MV-4-11 (cell line): ENCODE results near the gene OR5H14.
"Not testable (repeated sequence)": the region's sequence is repeated elsewhere in the genome, so short reads cannot be mapped to it uniquely, and the experiment has no call there.

Experiments used
- DNase-seq: peaks from one replicate; lab custom pipeline; 2025; lab: John Stamatoyannopoulos, UW

The OR5H14 gene

DNA sequence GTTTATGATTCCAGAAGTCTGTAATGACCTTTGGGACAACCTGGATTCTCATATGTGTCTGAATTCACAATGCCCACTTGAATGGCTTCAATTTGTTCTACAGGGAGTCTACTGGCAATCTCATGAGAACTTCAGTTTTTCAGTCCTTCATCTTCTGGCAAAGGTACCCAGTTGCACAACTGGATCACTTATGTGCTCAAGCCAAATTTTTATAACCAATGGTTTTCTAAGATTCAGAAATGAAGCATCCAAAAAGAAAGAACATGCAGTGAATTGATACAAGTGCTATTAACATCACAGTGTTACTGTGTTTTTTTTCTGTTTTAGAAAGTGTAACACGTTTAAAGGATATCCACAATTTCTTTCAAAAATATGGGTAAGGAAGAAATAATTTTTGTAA is at the start of gene OR5H14:
TSS of gene OR5H14 (plus strand) at position 301 of the 400 bp plus-strand sequence. CDS start 1,907 bp downstream, outside the sequence.
- DNase-seq = no peak

DNA sequence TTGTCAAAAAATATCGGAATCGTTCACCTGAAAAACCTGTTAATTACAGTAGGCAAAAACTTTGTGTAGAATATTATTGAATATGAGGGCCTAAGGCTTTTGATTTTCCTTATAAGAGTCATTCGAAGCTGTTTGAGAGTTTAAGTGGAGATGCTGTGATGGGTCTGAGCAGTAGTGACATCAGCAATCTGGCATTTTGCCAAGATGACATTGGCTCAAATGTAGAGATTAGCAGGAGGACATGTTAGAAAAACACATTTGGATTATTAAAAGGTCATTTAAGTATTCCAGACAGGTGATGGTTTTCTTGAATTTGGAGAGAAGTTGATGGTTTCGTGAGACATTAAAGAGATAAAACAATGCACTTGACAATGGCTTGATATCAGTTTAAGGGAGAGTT is 47.4 kb upstream of the OR5H14 start:
- DNase-seq = no peak

DNA sequence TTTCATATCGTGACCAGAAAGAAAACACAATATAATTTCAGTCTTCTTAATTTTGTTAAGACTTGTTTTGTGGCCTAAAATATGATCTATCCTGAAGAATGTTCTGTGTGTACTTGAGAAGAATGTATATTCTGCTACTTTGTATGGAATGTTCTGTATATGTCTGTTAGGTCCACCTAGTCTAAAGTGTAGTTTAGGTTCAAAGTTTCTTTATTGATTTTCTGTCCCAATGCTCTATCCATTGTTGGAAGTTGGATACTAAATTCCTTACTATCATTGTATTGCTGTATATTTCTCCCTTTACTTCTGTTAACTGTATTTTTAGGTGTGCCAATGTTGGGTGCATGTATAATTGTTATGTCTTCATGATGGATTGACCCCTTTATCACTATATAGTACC is 39.1 kb upstream of the OR5H14 start:
- DNase-seq = no peak

DNA sequence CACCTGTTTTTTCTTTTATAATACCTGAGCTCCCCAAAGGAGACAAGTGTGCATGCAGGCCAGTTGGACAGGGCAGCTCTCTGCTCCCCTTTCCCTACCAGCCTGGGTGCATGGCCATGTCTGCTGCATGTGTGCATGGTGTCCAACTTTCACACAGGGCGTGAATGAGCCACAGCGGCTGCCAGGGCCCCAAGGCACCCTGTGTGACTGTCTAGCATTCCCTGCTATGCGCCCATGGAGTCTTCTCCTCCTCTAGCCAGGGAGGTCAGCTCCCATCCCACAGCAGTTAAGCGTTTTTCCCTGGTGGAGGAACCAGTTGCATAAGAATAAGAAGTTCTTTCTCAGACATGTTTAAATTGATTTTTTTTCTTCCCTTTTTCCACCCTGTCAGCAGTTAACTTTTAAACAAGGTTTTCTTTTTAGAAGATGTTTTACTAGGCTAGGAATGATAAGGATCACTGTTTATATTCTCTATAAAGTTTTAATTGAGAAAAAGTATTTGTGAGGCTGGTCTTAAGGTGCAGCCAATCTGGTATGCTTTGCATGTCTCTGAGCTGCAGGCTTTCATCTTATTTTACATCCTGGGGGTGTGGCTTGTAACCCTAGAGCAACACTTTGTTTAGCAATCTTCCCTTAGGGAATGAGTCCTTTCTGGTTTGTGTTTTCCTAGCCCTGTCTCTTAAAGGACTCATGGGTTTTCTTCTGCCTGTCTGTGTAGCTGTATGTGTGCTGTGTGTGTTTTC is 37.3 kb upstream of the OR5H14 start:
- no peak for DNase-seq

DNA sequence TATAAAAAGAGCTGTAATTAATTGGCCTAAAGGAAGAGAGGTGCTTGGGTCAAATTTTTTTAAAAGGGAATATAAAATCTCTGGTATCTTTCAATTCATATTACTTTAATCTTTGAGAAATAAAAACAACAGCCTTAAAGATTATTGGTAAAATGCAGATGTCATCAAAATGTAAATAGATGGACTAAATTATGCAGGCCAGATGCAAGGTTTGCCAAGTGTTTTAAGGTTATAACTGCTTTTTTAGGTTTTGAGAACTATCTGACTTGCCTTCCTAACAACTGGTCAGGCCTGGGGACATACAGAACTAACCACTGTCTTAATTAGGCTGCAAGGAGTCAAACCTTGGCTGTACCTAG is 36.8 kb upstream of the OR5H14 start:
- DNase-seq = no peak

DNA sequence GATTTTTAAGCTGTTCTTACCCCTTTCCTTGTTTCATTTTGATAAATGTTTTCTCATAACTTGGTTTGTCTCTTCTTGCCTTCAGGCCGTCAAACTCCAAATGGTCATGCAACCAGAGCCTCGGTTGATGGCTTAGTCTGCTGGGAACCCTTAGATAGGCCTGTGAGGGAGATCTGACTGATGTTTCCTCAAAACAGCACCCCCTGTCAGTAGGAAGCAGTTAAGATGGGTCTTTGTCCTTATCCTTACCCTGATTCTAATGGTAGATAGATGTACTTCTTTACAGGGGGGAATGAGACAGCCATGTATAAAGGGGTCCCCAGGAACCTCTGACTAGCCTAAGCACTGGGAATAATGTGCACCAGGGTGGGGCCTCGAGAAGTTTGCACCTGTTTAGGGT is 33.0 kb upstream of the OR5H14 start:
- no peak for DNase-seq

DNA sequence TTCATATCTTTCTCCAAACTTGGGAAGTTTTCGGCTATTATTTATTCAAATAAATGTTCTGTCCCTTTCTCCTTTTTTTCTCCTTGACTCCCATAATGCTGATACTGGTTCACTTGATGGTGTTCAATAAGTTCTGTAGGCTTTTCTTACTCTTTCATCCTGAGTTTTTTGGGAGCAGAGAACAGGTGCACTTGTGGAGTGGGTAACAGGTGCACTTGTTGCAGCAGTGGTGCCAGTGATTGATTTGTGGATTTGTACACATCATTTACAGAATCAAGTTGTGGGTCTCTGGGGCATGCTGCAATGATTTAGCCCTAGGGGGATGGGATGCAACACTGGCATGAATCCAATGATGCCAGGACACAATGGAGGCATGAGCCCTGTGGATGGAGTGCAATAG is 31.6 kb upstream of the OR5H14 start:
- DNase-seq = no peak

DNA sequence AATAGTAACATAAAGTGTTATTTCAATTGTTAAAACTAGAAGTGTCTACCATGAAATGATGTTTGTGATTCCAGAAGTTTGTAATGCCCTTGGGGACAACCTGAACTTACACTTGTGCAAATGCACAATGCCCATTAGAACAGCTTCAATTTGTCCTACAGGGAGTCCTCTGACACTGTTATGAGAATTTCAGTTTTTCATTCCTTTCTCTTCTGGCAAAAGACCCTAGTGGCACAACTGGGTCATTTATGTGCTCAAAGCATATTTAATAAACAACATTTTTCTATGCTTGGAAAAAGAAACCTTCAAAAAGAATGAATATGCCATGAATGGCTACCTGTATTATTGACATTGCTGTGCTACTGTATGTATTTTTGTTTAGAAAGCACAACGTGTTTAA is 16.9 kb upstream of the OR5H14 start, which contains the start of gene OR5H1:
TSS of gene OR5H1 (plus strand) at position 301 of the 400 bp plus-strand sequence. CDS start 1,977 bp downstream, outside the sequence.
- DNase-seq = no peak

DNA sequence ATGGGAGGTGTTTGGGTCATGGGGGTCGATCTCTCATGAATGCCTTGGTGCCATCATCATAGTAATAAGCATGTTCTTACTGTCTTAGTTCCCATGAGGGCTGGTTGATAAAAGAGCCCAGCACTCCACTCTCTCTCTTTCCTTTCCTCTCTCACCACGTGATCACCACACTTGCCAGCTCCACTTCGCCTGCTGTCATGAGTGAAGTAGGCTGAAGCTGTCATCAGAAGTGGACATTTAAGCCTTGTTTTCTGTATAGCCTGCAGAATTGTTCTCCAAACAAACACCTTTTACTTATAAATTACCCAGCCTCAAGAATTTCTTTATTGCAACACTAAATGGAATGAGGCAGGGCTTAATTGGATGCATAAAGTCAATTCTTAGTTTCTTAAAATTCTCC is 10.6 kb upstream of the OR5H14 start:
- DNase-seq = no peak

DNA sequence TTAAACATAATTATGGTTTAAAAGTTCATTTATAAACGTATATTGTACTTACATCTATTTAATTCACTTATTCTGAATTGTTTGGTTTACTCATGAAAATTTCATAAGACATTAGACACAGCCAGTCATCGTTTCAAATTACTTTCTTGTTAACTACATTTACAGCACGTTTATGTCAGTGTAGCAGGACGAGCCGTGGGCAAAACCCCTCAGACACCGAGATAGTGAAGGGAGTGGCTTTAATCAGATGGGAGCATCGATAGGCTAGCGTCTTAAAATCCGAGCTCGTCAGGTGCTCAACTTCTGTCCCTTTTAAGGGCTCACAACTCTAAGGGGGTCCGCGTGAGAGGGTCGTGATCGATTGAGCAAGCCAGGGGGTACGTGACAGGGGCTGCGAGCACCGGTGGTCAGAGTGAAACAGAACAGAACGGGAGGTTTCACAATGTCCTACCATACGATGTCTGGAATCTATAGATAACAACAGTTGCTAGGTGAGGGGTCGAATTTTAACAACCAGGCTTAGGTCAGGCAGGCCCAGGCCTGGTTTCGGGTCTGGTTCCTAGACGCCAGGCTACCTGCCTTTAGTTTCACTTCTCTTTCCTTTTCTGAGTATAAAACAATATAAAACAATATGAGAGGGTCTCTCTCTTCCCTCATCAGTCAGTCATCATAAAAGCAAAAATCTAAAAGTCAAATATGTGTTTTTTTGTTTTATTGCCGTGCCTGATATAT is 9.3 kb upstream of the OR5H14 start:
- DNase-seq = not testable (repeated sequence)

DNA sequence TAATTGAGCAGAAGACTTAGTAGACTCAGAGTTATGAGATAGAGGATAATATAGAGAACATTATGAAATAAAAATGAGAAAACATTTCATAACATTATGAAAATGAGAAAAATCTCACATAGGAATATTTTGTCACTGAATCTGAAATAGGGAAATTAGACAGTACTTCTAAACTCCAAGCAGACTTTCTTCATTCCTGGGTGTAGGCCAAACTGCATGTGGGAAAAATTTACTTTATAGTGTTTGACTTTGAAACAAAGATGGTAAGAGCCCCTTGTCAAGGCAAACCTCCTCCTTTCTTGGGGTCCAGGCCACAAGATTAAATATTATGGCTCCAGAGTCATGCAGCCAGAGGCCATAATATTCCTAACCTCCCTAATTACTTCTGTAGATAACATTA is 6.7 kb upstream of the OR5H14 start:
- DNase-seq = no peak

DNA sequence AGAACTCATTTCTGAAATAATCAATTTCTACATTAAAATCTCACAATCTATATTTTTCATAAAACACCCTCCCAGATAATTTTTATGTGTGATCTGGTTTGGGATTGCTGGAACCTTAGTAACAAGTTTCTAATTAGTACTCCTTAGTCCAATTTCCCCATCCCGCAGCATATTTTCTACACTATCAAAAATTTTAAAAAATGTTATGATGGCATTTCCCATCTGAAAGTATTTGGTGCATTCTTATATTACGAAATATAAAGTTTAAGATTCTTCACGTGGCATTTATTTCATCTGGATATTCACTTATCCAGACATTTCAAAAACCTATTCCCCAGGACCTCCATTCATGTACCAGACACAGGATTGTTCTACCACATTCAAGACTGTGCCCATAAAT is 1.5 kb downstream of the OR5H14 start:
- DNase-seq = no peak

DNA sequence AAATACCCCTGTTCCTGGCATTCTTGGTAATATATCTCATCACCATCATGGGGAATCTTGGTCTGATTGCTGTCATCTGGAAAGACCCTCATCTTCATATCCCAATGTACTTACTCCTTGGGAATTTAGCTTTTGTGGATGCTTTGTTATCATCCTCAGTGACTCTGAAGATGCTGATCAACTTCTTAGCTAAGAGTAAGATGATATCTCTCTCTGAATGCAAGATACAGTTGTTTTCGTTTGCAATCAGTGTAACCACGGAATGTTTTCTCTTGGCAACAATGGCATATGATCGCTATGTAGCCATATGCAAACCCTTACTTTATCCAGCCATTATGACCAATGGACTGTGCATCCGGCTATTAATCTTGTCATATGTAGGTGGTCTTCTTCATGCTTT is 2.2 kb downstream of the OR5H14 start:
- DNase-seq = not testable (repeated sequence)

DNA sequence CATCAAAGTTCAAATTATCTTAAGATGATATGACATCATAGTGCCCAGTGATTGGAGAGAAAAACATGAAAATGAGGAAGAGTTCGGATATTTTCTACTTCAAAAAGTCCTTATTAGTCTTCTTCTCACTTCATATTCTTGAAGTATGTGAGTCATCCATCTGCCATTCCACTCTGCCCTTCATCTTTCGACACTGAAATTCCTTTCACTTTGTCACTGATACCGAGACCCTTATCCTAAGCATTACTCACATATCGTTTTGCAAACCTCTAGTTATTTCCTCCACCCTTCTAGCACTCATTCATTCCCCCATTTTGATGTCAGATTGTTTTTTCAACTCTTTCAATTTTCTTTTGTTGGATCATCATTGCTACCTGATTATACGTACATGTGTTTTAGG is 4.0 kb downstream of the OR5H14 start:
- DNase-seq = no peak

DNA sequence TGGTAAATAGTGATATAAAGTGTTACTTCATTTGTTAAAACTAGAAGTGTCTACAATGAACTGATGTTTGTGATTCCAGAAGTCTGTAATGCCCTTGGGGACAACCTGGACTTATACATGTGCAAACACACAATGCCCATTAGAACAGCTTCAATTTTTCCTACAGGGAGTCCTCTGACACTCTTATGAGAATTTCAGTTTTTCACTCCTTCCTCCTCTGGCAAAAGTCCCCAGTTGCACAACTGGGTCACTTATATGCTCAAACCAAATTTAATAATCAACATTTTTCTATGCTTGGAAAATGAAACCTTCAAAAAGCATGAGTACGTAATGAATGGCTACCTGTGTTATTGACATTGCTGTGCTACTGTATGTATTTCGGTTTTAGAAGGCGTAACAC is 19.1 kb downstream of the OR5H14 start, which contains the start of gene OR5H15:
TSS of gene OR5H15 (plus strand) at position 301 of the 400 bp plus-strand sequence. CDS start 2,004 bp downstream, outside the sequence.
- DNase-seq = no peak

DNA sequence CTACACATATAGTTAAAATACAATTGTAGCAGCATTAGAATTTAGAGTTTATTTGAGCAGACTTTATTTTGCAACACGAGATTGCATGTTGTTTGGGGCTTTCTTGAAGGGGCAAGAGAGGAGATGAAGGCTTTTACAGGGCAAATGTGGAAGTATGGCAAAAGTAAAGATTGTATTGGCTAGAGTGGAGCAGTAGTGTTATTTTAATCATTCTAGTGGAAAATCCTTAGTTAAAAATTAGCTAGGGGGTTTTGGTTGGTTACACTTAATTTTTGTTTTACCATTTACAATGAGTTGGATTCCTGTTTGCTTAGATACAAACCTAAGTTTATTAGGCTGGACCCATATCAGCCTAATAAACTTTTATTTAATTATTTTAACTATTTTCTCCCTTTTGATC is 23.8 kb downstream of the OR5H14 start:
- DNase-seq = no peak

DNA sequence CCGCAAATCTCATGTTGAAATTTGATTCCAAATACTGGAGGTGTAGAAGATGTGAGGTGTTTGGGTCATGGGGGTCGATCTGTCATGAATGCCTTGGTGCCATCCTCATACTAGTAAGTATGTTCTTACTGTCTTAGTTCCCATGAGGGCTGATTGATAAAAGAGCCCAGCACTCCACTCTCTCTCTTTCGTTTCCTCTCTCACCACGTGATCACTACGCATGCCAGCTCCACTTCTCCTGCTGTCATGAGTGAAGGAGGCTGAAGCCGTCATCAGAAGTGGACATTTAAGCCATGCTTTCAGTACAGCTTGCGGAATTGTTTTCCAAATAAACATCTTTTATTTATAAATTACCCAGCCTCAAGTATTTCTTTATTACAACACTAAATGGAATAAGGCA is 25.3 kb downstream of the OR5H14 start:
- peak; percentile 45 for DNase-seq

DNA sequence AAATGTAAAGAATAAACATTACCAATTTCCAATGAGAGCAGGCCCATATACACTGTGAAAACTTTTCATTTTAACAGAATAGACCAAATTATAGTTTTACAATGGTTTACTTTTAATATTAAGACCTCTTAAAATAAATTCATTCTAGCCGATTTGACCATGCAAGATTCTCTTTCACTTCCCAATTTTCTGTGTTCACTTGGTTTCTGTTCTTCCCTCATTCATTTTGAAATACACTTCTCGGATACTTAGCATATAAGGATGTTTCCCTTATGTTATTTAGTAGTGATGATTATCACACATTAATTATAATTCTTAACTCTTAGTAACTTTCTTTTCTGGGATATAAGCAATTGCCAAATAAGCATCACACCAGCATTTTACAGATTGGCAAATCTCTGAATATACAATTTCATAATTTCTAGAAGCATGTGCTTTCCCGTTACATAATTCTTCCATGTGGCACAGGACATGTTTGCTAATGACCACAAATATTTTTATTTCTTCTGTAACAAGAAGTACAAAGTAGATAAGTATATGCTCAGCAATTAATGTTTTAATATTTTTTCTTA is 33.1 kb downstream of the OR5H14 start:
- DNase-seq = peak; percentile 77

DNA sequence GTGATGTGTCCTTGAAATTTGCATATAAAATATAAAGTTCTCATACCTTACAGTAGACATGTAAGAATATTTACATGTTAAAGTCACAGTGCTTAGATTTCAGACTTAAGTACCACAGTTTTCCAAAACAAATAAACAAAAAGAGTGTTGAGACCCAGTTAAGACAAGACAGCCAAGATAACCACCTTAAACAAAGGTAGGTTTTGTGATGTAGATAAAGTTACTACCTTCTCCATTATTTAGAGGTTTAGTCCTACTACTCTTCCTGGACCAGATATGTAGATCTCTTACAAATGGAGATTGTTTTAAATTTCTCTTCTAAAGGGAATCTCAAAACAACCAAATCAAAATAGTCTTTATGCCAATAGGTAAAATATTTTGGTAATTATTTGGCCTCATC is 34.9 kb downstream of the OR5H14 start:
- no peak for DNase-seq

DNA sequence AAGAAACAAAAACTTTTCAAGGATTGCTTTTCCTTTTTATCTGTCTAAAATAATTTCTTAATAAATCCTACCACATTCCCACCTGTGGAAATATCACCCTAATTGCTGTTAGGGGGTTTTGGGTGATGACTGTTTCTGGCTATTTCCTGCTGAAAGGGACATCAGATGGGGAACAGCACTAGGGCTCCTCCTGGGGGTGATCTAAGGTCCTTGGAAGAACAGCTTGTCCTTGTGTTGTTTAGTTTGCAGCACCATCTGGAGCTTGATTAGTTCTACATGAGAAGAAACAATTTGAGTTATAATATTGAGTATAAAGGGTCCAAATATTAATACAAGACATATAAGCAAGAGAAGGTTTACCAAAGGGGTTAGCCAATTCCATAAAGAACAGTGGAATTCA is 37.9 kb downstream of the OR5H14 start:
- DNase-seq = peak; percentile 24

DNA sequence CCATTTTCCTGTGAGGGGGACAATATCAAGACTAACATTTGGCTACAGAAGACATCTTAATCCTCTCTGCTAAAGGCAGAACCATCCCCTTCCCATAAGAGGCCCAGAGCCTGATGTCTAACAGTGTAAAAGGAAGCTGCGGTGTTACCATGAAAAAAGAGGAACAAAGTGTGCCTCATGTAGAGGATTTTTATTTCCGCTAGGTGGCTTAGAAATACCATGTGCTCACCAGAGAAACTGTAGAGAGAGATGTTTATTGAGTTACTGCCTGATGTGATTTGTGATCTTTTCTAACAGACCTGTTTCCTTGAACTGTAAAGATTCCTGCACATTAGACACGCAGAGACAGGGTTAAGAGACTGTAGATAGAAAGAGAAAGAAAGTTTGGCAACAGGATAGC is 41.3 kb downstream of the OR5H14 start:
- DNase-seq = peak; percentile 92

DNA sequence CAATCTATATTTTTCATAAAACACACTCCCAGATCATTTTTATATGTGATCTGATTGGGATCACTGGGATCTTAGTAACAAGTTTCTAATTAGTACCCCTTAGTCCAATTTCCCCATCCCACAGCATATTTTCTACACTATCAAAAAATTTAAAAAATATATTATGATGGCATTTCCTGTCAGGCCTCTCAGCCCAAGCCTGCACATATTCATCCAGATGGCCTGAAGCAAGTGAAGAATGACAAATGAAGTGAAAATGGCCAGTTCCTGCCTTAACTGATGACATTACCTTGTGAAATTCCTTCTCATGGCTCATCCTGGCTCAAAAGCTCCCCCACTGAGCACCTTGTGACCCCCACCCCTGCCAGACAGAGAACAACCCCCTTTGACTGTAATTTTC is 43.6 kb downstream of the OR5H14 start:
- not testable (repeated sequence) for DNase-seq

DNA sequence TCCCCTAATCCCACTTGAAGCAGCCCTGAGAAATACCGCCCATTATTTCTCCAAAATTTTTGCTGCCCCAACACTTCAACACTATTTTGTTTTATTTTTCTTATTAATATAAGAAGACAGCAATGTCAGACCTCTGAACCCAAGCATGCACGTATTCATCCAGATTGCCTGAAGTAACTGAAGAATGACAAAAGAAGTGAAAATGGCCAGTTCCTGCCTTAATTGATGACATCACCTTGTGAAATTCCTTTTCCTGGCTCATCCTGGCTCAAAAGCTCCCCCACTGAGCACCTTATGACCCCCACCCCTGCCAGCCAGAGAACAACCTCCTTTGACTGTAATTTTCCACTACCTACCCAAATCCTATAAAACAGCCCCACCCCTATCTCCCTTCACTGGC is 49.0 kb downstream of the OR5H14 start:
- DNase-seq = not testable (repeated sequence)
